K562 (cell line): Measurements from ENCODE around the gene ODF2. TPM values are rescaled to one million over a fixed set of nuclear protein-coding genes. Genes with fewer than 3 reads are reported as not detected.

ENCODE experiments used
- ATAC-seq: fragments of 200-7000 bp; cut with Tn5 transposase; 3 replicates; pipeline ENCODE4 v1.9.1; 2020; ENCODE audit warnings: moderate library complexity
- BruUV-seq: library from RNA; stranded (reverse); fragments of 400-500 nt; replicated peaks from 2 replicates; lab custom pipeline; 2021; lab: Mats Ljungman, UMichigan
- CTCF ChIA-PET: fragments of 300-600 bp; formaldehyde crosslinking; extraction: SDS; loops from one replicate; lab custom pipeline; 2021; ENCODE audit warnings: low intra/inter-chr PET ratio; lab: Yijun Ruan, JAX
- POLR2A ChIA-PET: fragments of 300-600, 350-650 bp; sonication (Branson Sonifier 250); formaldehyde crosslinking; extraction: SDS; loops from one replicate; lab custom pipeline; 2021; ENCODE audit warnings: antibody characterized with exemption, inconsistent platforms; lab: Yijun Ruan, JAX
- DNase-seq, 4 experiments: peaks; one replicate each; pipeline versions ENCODE4 v3.0.0 to v3.0.0-alpha.2; 2011 to 2018; ENCODE audit warnings: low spot score in 3 of 4, mixed read lengths in 3 of 4; ENCODE audit errors: extremely low read depth in 1 of 4
- FAIRE-seq: peaks from 2 replicates; lab custom pipeline; 2011; peaks lifted over from hg19 to GRCh38; lab: Jason Lieb, UNC
- H2AFZ ChIP-seq: 2 replicates; pipeline ENCODE4 v1.6.0; 2011; ENCODE audit warnings: low read depth, low read length, control low read depth, inconsistent platforms
- H3K27ac ChIP-seq: fragments of 200-600 bp; 3 replicates; pipeline ENCODE4 v1.8.0; 2011; ENCODE audit warnings: low read depth, mild to moderate bottlenecking, control low read depth, inconsistent platforms, low read length, moderate library complexity, mixed read lengths; ENCODE audit errors: extremely low read depth
- H3K27me3 ChIP-seq, 2 experiments: fragments of 300-600 bp in 1 of 2; 2 replicates in 1 of 2; 3 replicates in 1 of 2; pipeline versions ENCODE4 v1.6.0 to v1.8.0; 2011; ENCODE audit warnings: inconsistent platforms in 2 of 2, low read length in 2 of 2, mild to moderate bottlenecking in 1 of 2, mixed read lengths in 1 of 2, moderate library complexity in 1 of 2; ENCODE audit not compliant: control insufficient read depth in 2 of 2, insufficient read depth in 2 of 2
- H3K36me3 ChIP-seq: fragments of 300-600 bp; 3 replicates; pipeline ENCODE4 v1.8.0; 2011; ENCODE audit warnings: mild to moderate bottlenecking, low read length, inconsistent platforms; ENCODE audit not compliant: control insufficient read depth, insufficient read depth
- H3K4me1 ChIP-seq, 2 experiments: fragments of 200-600 bp in 1 of 2; replicated peaks in 1 of 2; 2 replicates in 1 of 2; 3 replicates in 1 of 2; pipeline versions ENCODE4 v1.5.1 to v1.8.0; 2011; ENCODE audit warnings: inconsistent platforms in 2 of 2, low read length in 2 of 2, mild to moderate bottlenecking in 1 of 2, mixed read lengths in 1 of 2, moderate library complexity in 1 of 2; ENCODE audit not compliant: control insufficient read depth in 2 of 2, insufficient read depth in 2 of 2
- H3K4me2 ChIP-seq: 2 replicates; pipeline ENCODE4 v1.6.1; 2011; ENCODE audit warnings: low read length, control low read depth, inconsistent platforms, mixed read lengths; ENCODE audit not compliant: insufficient read depth
- H3K4me3 ChIP-seq: fragments of 200-600 bp; sonication (generic), shearing (Covaris generic); 2 replicates; pipeline ENCODE4 v1.5.1; 2016; ENCODE audit warnings: control low read depth, inconsistent platforms
- H3K79me2 ChIP-seq: fragments of 200-600 bp; 3 replicates; pipeline ENCODE4 v1.8.0; 2011; ENCODE audit warnings: low read length, inconsistent platforms; ENCODE audit not compliant: control insufficient read depth, insufficient read depth
- H3K9ac ChIP-seq, 2 experiments: 2 replicates each; pipeline versions ENCODE4 v1.6.0 to v1.6.1; 2011; ENCODE audit warnings: low read depth in 2 of 2, low read length in 2 of 2, control low read depth in 1 of 2, inconsistent platforms in 1 of 2, mild to moderate bottlenecking in 1 of 2, mixed read lengths in 1 of 2; ENCODE audit not compliant: insufficient read depth in 1 of 2
- H3K9me1 ChIP-seq: one replicate; pipeline ENCODE4 v1.6.0; 2011; ENCODE audit warnings: inconsistent platforms, mild to moderate bottlenecking, low read length, moderate library complexity; ENCODE audit not compliant: control insufficient read depth, insufficient read depth
- H3K9me3 ChIP-seq: replicated peaks from 2 replicates; pipeline ENCODE4 v1.5.1; 2011; ENCODE audit warnings: low read depth, low read length, inconsistent platforms; ENCODE audit not compliant: control insufficient read depth, insufficient read depth
- H4K20me1 ChIP-seq: replicated peaks from 2 replicates; pipeline ENCODE4 v1.6.1; 2011; ENCODE audit warnings: low read length, inconsistent platforms, mixed read lengths; ENCODE audit not compliant: control insufficient read depth, insufficient read depth
- ATF7 ChIP-seq: fragments of 450-650 bp; IDR thresholded peaks from 2 replicates; pipeline ENCODE4 v1.7.1; 2014; ENCODE audit warnings: mild to moderate bottlenecking, moderate library complexity
- CCNT2 ChIP-seq: IDR thresholded peaks from 2 replicates; pipeline ENCODE4 v1.6.1; 2011; ENCODE audit warnings: borderline replicate concordance, low read depth, mild to moderate bottlenecking, moderate library complexity, mixed read lengths, low read length; ENCODE audit not compliant: insufficient read length; ENCODE audit errors: extremely low read depth
- ETV5 ChIP-seq: sonication (generic); formaldehyde crosslinking; IDR thresholded peaks from 2 replicates; pipeline ENCODE4 v1.4.0; 2020; ENCODE audit warnings: low read depth, mild to moderate bottlenecking, missing genetic modification reagents
- NR2C1 ChIP-seq, 2 experiments: fragments of 450-650 bp; IDR thresholded peaks; 2 replicates each; pipeline ENCODE4 v1.6.1; 2017; ENCODE audit warnings: mild to moderate bottlenecking in 2 of 2, antibody characterized with exemption in 1 of 2, inconsistent platforms in 1 of 2, missing compliant biosample characterization in 1 of 2, missing genetic modification characterization in 1 of 2
- ZKSCAN8 ChIP-seq: fragments of 200-800 bp; sonication (Bioruptor generic); IDR thresholded peaks from 2 replicates; pipeline ENCODE4 v1.6.1; 2016; ENCODE audit warnings: missing genetic modification characterization, missing compliant biosample characterization
- ZNF57 ChIP-seq: fragments of 450-650 bp; formaldehyde crosslinking; IDR thresholded peaks from 2 replicates; pipeline ENCODE4 v1.4.0; 2020; ENCODE audit warnings: mild to moderate bottlenecking, moderate library complexity
- WGBS: fragments of 100-300 bp; shearing (Covaris generic); methylation state at CpG from one replicate; pipeline ENCODE4 v1.1.6; 2016; ENCODE audit warnings: low coverage, mixed read lengths; ENCODE audit not compliant: insufficient coverage; ENCODE audit errors: missing lambda C conversion rate; 5-methylcytosine and 5-hydroxymethylcytosine counted together
- in situ Hi-C: fragments of 300-500 bp; cut with MboI; formaldehyde crosslinking; loops from 4 replicates; pipeline ENCODE4 v1.15.0; 2018; ENCODE audit warnings: inconsistent platforms, mixed read lengths
- intact Hi-C: fragments of 100-400 bp; cut with micrococcal nuclease; formaldehyde crosslinking; loops from 2 replicates; pipeline ENCODE4 v1.14.2; 2022
- polyA plus RNA-seq, 8 experiments: library from polyadenylated mRNA; depleted of rRNA in 4 of 8; stranded (reverse) in 5 of 8; unstranded in 3 of 8; fragments of >200 nt; fragmentation: Nextera tagmentation in 2 of 8; fragmentation: Illumina TruSeq in 1 of 8; extraction: Ambion mirVana in 2 of 8; extraction: Trizol in 1 of 8; gene quantifications; 2 replicates each; pipeline versions ENCODE4 v1.2.1 to v1.2.3, GENCODE V29; 2011 to 2014; ENCODE audit warnings: inconsistent platforms in 1 of 8, missing spikeins in 1 of 8
- total RNA-seq, 7 experiments: library from RNA; depleted of rRNA in 6 of 7; stranded (reverse); fragments of >200 nt in 6 of 7; fragmentation: Illumina TruSeq in 2 of 7; extraction: Trizol in 2 of 7; gene quantifications; 2 replicates each; pipeline versions ENCODE4 v1.2.1 to v1.2.3, GENCODE V29; 2011 to 2021; ENCODE audit warnings: low replicate concordance in 1 of 7
- TF ChIP-seq, protein P1 (sequence below): fragments of 450-650 bp; IDR thresholded peaks from 2 replicates; pipeline ENCODE4 v1.6.1; 2017; ENCODE audit warnings: mild to moderate bottlenecking, moderate library complexity

The ODF2 gene
- total and polyA plus RNA-seq, 9 of the 15 experiments (the other 6 are each of a cell fraction or from before 2014, with no cell fraction given) = 16.5 to 83.2 (median 69.7) TPM

DNA sequence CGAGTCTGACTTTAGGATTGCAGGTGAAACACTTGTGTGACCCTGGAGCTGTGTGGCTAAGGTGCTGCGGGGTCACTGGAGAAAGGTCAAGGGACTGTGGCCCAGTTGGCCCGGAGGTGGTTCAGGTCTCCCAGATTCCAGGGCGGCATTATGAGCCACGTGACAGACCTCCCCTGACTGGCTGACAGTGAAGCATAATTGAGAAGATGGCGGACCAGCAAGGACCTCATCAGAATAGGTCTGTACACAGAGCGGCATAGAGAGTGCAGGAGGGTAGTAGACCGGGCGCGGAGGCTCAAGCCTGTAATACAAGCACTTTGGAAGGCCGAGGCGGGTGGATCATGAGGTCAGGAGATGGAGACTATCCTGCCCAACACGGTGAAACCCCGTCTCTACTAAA lies 815 bp upstream of the ODF2 start:
- in situ Hi-C loops = no loop called here
- FAIRE-seq (no peak), DNase-seq (no peak), ATAC-seq (no peak)
- Histone ChIP-seq H3K27me3 (no peaks in the 10 kb centered on the region), H3K9me3 (no peaks in the 10 kb centered on the region), H3K4me3 (no peak overlapping the region), H3K79me2 (peaks cover 34% of the 10 kb centered on the region), H4K20me1 (no peaks in the 10 kb centered on the region; the same call in 1 of the 2 replicates), H3K4me2 (no peak overlapping the region), H3K9ac (peak overlapping the region in 1 of 2 experiments; percentile 53; a peak in 1 of 4 replicates), H3K27ac (no peak overlapping the region), H3K4me1 (peaks cover 6 to 26% of the 10 kb centered on the region in 2 experiments; a peak in 3 of 5 replicates), H3K9me1 (peaks cover 3% of the 10 kb centered on the region), H2AFZ (peak overlapping the region; percentile 38; the same call in 1 of the 2 replicates), H3K36me3 (peaks cover 18% of the 10 kb centered on the region; the same call in 2 of the 3 replicates)
- ChIA-PET POLR2A (interaction anchor here (0.7 to 1.0 kb wide), 2 partner anchors 8 to 37 kb away, joined by 3 read pairs; no protein-coding TSS in a partner anchor), CTCF (no interaction called here)
- WGBS = 79% methylated on average over 14 of the region's 14 CpGs
- intact Hi-C loops = loop anchor here (5.0 kb wide), 1 partner anchor 37 kb away; no protein-coding TSS in a partner anchor
- no peak for TF ChIP-seq ATF7
- TF ChIP-seq NR2C1 (IDR thresholded peaks at IDR 0.05) = no peak
- TF ChIP-seq NR2C1 (tag; IDR thresholded peaks at IDR 0.05) = no peak
- TF ChIP-seq ZKSCAN8 (CRISPR knock-in tag) = no peak
- no peak for TF ChIP-seq ZNF57
- TF ChIP-seq, protein P1, sequence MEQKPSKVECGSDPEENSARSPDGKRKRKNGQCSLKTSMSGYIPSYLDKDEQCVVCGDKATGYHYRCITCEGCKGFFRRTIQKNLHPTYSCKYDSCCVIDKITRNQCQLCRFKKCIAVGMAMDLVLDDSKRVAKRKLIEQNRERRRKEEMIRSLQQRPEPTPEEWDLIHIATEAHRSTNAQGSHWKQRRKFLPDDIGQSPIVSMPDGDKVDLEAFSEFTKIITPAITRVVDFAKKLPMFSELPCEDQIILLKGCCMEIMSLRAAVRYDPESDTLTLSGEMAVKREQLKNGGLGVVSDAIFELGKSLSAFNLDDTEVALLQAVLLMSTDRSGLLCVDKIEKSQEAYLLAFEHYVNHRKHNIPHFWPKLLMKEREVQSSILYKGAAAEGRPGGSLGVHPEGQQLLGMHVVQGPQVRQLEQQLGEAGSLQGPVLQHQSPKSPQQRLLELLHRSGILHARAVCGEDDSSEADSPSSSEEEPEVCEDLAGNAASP = no peak
- no peak for TF ChIP-seq ETV5 (CRISPR knock-in tag)
- no peak for TF ChIP-seq CCNT2
- no TSS peak for BruUV-seq
